ENCODE results near the gene SUSD4.

GRCh38 chr1:223326776-223327175 lies 37.2 kb downstream of the SUSD4 start:
- TF ChIP-seq CTCF (IDR thresholded peaks at IDR 0.05): no peak
- no peak for TF ChIP-seq POLR2A (IDR thresholded peaks at IDR 0.05)
